MCF 10A (cell line): ENCODE data around the gene GPC2. TPM values are rescaled to one million over a fixed set of nuclear protein-coding genes. Genes with fewer than 3 reads are reported as not detected.
"Not testable (repeated sequence)": the region's sequence is repeated elsewhere in the genome, so short reads cannot be mapped to it uniquely, and the experiment has no call there.

Source experiments
- BruUV-seq: library from RNA; stranded (reverse); fragments of 400-500 nt; replicated peaks from 2 replicates; lab custom pipeline; 2021; lab: Mats Ljungman, UMichigan
- CTCF ChIA-PET: fragments of 300-600 bp; sonication (Branson Sonifier 250); formaldehyde crosslinking; extraction: SDS; loops from one replicate; lab custom pipeline; 2021; ENCODE audit warnings: antibody characterized with exemption, inconsistent platforms; lab: Yijun Ruan, JAX
- POLR2A ChIA-PET: fragments of 300-600, 350-650 bp; sonication (Branson Sonifier 250); formaldehyde crosslinking; extraction: SDS; loops from one replicate; lab custom pipeline; 2020; ENCODE audit warnings: antibody characterized with exemption, inconsistent platforms; lab: Yijun Ruan, JAX
- DNase-seq: peaks from one replicate; pipeline ENCODE4 v3.0.0-alpha.2; 2018; ENCODE audit not compliant: unreplicated experiment
- H3K27ac Mint-ChIP-seq: one replicate; pipeline ENCODE4 v1.8.0; 2022; ENCODE audit warnings: mild to moderate bottlenecking, low read depth, mixed read lengths; ENCODE audit not compliant: unreplicated experiment
- H3K27me3 Mint-ChIP-seq: one replicate; pipeline ENCODE4 v1.8.0; 2022; ENCODE audit warnings: mixed read lengths; ENCODE audit not compliant: insufficient read depth, unreplicated experiment
- H3K36me3 Mint-ChIP-seq: one replicate; pipeline ENCODE4 v1.8.0; 2022; ENCODE audit warnings: mild to moderate bottlenecking, moderate library complexity, mixed read lengths; ENCODE audit not compliant: insufficient read depth, unreplicated experiment
- H3K4me1 Mint-ChIP-seq: one replicate; pipeline ENCODE4 v1.8.0; 2022; ENCODE audit warnings: mixed read lengths; ENCODE audit not compliant: insufficient read depth, unreplicated experiment
- H3K4me3 Mint-ChIP-seq: one replicate; pipeline ENCODE4 v1.8.0; 2022; ENCODE audit warnings: mild to moderate bottlenecking, moderate library complexity, mixed read lengths; ENCODE audit not compliant: unreplicated experiment
- H3K9me3 Mint-ChIP-seq: one replicate; pipeline ENCODE4 v1.8.0; 2022; ENCODE audit warnings: mixed read lengths; ENCODE audit not compliant: unreplicated experiment
- CTCF ChIP-seq: fragments of 200-600 bp; IDR thresholded peaks from one replicate; pipeline ENCODE4 v1.8.0; 2022; ENCODE audit warnings: antibody characterized with exemption, mild to moderate bottlenecking; ENCODE audit not compliant: unreplicated experiment
- intact Hi-C: fragments of 100-400 bp; cut with micrococcal nuclease; formaldehyde crosslinking; loops from 2 replicates; pipeline ENCODE4 v1.14.1; 2022
- total RNA-seq: library from RNA; stranded (reverse); gene quantifications from 2 replicates; pipeline ENCODE4 v1.2.3, GENCODE V29; 2022

Gene GPC2
- total RNA-seq, 1 experiment from 2014 or later, result 0.65 TPM

- no peaks in the 10 kb centered on the region for H3K9me3 Mint-ChIP-seq
- no peak for TF ChIP-seq CTCF
- POLR2A ChIA-PET, result no interaction called here
- no peaks in the 10 kb centered on the region for H3K36me3 Mint-ChIP-seq
- peaks cover 10% of the 10 kb centered on the region for H3K27me3 Mint-ChIP-seq
- no TSS peak for BruUV-seq
- H3K27ac Mint-ChIP-seq, result no peak overlapping the region
- CTCF ChIA-PET, result interaction anchor here (0.6 to 1.1 kb wide), 2 partner anchors 25 to 130 kb away, joined by 3 to 5 read pairs; partner anchors contain the start of gene GAL3ST4
- H3K4me1 Mint-ChIP-seq, result peaks cover 5% of the 10 kb centered on the region
- no peak overlapping the region for H3K4me3 Mint-ChIP-seq
- DNase-seq, result no peak
- intact Hi-C loops, result no loop called here
Observed at GRCh38 chr7:100192969-100193368, 15.8 kb upstream of the GPC2 start.

- H3K9me3 Mint-ChIP-seq, DNase-seq, H3K27ac Mint-ChIP-seq, H3K4me1 Mint-ChIP-seq, H3K27me3 Mint-ChIP-seq, H3K4me3 Mint-ChIP-seq, BruUV-seq, H3K36me3 Mint-ChIP-seq, POLR2A ChIA-PET, intact Hi-C loops: not testable (repeated sequence)
- CTCF ChIA-PET, result interaction anchor here (0.6 kb wide), 1 partner anchor 129 kb away, joined by 3 read pairs; no protein-coding TSS in a partner anchor
Observed at GRCh38 chr7:100192281-100192862, 15.2 kb upstream of the GPC2 start.

- peaks cover 5% of the 10 kb centered on the region for H3K4me1 Mint-ChIP-seq
- H3K36me3 Mint-ChIP-seq, result no peaks in the 10 kb centered on the region
- DNase-seq, result peak; percentile 6
- CTCF ChIA-PET, result no interaction called here
- no TSS peak for BruUV-seq
- intact Hi-C loops, result no loop called here
- POLR2A ChIA-PET, result no interaction called here
- H3K27me3 Mint-ChIP-seq, result no peaks in the 10 kb centered on the region
- no peak overlapping the region for H3K27ac Mint-ChIP-seq
- no peak overlapping the region for H3K4me3 Mint-ChIP-seq
- H3K9me3 Mint-ChIP-seq, result no peaks in the 10 kb centered on the region
- no peak for TF ChIP-seq CTCF
Observed at GRCh38 chr7:100191775-100192174, 14.6 kb upstream of the GPC2 start.

GRCh38 chr7:100190048-100190711 is 13.0 kb upstream of the GPC2 start:
- Mint-ChIP-seq H3K4me1 (peaks cover 5% of the 10 kb centered on the region), H3K27me3 (no peaks in the 10 kb centered on the region), H3K27ac (no peak overlapping the region), H3K36me3 (no peaks in the 10 kb centered on the region), H3K9me3 (no peaks in the 10 kb centered on the region), H3K4me3 (no peak overlapping the region)
- intact Hi-C loops, result no loop called here
- TF ChIP-seq CTCF, result peak; percentile 46
- CTCF ChIA-PET, result interaction anchor here (0.6 to 1.9 kb wide), 9 partner anchors 10 to 190 kb away, joined by 3 to 8 read pairs (median 3); no protein-coding TSS in a partner anchor
- peak; percentile 44 for DNase-seq
- POLR2A ChIA-PET, result interaction anchor here (0.8 to 1.1 kb wide), 5 partner anchors 14 to 41 kb away, joined by 3 to 5 read pairs (median 3); partner anchors contain the start of gene LAMTOR4
- no TSS peak for BruUV-seq
